Measurements from ENCODE around the gene RIN1. TPM values are rescaled to one million over a fixed set of nuclear protein-coding genes. Genes with fewer than 3 reads are reported as not detected.

The RIN1 gene
- total and polyA plus RNA-seq, 2 experiments from 2014 or later, result 2.5 to 8.2 TPM

DNA sequence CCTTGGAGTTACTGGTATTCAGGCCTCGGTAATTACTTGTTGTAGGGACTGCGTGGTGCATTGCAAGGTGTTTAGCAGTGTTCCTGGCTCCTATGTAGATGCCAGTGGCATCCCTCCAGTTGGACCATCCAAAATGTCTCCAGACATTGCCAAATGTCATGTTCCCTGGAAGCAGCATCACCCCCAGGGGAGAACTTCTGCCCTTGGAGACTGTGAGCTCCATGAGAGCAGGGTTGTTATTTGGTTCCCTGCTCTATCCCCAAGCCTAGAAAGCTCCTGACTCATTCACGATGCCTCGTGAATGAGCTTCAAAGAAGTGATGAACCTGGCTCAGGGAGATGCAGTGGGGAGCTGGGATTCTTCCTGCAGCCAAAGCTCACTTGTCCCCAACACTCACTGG lies 14.6 kb downstream of the RIN1 start:
- TF ChIP-seq, protein P1, sequence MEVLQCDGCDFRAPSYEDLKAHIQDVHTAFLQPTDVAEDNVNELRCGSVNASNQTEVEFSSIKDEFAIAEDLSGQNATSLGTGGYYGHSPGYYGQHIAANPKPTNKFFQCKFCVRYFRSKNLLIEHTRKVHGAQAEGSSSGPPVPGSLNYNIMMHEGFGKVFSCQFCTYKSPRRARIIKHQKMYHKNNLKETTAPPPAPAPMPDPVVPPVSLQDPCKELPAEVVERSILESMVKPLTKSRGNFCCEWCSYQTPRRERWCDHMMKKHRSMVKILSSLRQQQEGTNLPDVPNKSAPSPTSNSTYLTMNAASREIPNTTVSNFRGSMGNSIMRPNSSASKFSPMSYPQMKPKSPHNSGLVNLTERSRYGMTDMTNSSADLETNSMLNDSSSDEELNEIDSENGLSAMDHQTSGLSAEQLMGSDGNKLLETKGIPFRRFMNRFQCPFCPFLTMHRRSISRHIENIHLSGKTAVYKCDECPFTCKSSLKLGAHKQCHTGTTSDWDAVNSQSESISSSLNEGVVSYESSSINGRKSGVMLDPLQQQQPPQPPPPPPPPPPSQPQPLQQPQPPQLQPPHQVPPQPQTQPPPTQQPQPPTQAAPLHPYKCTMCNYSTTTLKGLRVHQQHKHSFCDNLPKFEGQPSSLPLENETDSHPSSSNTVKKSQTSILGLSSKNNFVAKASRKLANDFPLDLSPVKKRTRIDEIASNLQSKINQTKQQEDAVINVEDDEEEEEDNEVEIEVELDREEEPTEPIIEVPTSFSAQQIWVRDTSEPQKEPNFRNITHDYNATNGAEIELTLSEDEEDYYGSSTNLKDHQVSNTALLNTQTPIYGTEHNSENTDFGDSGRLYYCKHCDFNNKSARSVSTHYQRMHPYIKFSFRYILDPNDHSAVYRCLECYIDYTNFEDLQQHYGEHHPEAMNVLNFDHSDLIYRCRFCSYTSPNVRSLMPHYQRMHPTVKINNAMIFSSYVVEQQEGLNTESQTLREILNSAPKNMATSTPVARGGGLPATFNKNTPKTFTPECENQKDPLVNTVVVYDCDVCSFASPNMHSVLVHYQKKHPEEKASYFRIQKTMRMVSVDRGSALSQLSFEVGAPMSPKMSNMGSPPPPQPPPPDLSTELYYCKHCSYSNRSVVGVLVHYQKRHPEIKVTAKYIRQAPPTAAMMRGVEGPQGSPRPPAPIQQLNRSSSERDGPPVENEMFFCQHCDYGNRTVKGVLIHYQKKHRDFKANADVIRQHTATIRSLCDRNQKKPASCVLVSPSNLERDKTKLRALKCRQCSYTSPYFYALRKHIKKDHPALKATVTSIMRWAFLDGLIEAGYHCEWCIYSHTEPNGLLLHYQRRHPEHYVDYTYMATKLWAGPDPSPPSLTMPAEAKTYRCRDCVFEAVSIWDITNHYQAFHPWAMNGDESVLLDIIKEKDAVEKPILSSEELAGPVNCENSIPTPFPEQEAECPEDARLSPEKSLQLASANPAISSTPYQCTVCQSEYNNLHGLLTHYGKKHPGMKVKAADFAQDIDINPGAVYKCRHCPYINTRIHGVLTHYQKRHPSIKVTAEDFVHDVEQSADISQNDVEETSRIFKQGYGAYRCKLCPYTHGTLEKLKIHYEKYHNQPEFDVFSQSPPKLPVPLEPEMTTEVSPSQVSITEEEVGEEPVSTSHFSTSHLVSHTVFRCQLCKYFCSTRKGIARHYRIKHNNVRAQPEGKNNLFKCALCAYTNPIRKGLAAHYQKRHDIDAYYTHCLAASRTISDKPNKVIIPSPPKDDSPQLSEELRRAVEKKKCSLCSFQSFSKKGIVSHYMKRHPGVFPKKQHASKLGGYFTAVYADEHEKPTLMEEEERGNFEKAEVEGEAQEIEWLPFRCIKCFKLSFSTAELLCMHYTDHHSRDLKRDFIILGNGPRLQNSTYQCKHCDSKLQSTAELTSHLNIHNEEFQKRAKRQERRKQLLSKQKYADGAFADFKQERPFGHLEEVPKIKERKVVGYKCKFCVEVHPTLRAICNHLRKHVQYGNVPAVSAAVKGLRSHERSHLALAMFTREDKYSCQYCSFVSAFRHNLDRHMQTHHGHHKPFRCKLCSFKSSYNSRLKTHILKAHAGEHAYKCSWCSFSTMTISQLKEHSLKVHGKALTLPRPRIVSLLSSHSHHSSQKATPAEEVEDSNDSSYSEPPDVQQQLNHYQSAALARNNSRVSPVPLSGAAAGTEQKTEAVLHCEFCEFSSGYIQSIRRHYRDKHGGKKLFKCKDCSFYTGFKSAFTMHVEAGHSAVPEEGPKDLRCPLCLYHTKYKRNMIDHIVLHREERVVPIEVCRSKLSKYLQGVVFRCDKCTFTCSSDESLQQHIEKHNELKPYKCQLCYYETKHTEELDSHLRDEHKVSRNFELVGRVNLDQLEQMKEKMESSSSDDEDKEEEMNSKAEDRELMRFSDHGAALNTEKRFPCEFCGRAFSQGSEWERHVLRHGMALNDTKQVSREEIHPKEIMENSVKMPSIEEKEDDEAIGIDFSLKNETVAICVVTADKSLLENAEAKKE (CRISPR knock-in tag; IDR thresholded peaks at IDR 0.05), result no peak
- no peak for TF ChIP-seq REST (IDR thresholded peaks at IDR 0.05; ENCODE audit: unreplicated experiment)
- no peak for TF ChIP-seq NANOG (IDR thresholded peaks at IDR 0.05; ENCODE audit: borderline replicate concordance)
- TF ChIP-seq, protein P2, sequence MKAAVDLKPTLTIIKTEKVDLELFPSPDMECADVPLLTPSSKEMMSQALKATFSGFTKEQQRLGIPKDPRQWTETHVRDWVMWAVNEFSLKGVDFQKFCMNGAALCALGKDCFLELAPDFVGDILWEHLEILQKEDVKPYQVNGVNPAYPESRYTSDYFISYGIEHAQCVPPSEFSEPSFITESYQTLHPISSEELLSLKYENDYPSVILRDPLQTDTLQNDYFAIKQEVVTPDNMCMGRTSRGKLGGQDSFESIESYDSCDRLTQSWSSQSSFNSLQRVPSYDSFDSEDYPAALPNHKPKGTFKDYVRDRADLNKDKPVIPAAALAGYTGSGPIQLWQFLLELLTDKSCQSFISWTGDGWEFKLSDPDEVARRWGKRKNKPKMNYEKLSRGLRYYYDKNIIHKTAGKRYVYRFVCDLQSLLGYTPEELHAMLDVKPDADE (IDR thresholded peaks at IDR 0.05), result no peak
- no peak for TF ChIP-seq POLR2AphosphoS5 (IDR thresholded peaks at IDR 0.05; ENCODE audit: low read depth)
- no peak for TF ChIP-seq EZH2phosphoT487 (IDR thresholded peaks at IDR 0.05; ENCODE audit: unreplicated experiment)
- no peak for TF ChIP-seq JUNB (IDR thresholded peaks at IDR 0.05; ENCODE audit: unreplicated experiment)
- no peak for TF ChIP-seq ZNF114 (CRISPR knock-in tag; IDR thresholded peaks at IDR 0.05)
- TF ChIP-seq, protein P3, sequence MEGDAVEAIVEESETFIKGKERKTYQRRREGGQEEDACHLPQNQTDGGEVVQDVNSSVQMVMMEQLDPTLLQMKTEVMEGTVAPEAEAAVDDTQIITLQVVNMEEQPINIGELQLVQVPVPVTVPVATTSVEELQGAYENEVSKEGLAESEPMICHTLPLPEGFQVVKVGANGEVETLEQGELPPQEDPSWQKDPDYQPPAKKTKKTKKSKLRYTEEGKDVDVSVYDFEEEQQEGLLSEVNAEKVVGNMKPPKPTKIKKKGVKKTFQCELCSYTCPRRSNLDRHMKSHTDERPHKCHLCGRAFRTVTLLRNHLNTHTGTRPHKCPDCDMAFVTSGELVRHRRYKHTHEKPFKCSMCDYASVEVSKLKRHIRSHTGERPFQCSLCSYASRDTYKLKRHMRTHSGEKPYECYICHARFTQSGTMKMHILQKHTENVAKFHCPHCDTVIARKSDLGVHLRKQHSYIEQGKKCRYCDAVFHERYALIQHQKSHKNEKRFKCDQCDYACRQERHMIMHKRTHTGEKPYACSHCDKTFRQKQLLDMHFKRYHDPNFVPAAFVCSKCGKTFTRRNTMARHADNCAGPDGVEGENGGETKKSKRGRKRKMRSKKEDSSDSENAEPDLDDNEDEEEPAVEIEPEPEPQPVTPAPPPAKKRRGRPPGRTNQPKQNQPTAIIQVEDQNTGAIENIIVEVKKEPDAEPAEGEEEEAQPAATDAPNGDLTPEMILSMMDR (conservative IDR thresholded peaks at IDR 0.05; ENCODE audit: low read depth in 2 of 2), result no peak
- no peak for TF ChIP-seq ZNF331 (CRISPR knock-in tag; IDR thresholded peaks at IDR 0.05; ENCODE audit: low read depth)
- TF ChIP-seq EZH2 (IDR thresholded peaks at IDR 0.05; ENCODE audit: low read depth, unreplicated experiment), result no peak
- TF ChIP-seq STAT1 (IDR thresholded peaks at IDR 0.05; ENCODE audit: unreplicated experiment), result no peak
- no peak for TF ChIP-seq CREB1 (CRISPR knock-in tag; IDR thresholded peaks at IDR 0.05; ENCODE audit: low read depth)
- no peak overlapping the region for H3K4me3 Mint-ChIP-seq
- H3K27ac Mint-ChIP-seq, result no peak overlapping the region
- ATAC-seq (no peak), DNase-seq (ENCODE audit: low spot score) (no peak)
- H2AFZ ChIP-seq, result no peak overlapping the region
- no peak overlapping the region for H3K4me2 ChIP-seq
- peaks cover 20% of the 10 kb centered on the region for H3K36me3 Mint-ChIP-seq (ENCODE audit: low read depth)
- H3F3A ChIP-seq (replicated peaks; ENCODE audit: low read depth), result 0 out of 2 replicates have a peak, but pooled peaks cover 4% of the 10 kb centered on the region
- H3K36me3 ChIP-seq (ENCODE audit: insufficient read depth), result no peaks in the 10 kb centered on the region
- peaks cover 27% of the 10 kb centered on the region for H3K4me1 Mint-ChIP-seq
- H3K9me3 Mint-ChIP-seq, result peaks cover 21% of the 10 kb centered on the region
- H3K4me3 ChIP-seq, result no peak overlapping the region
- H3K9me2 ChIP-seq (ENCODE audit: insufficient read depth), result no peaks in the 10 kb centered on the region
- H3K79me2 ChIP-seq (replicated peaks; ENCODE audit: insufficient read depth), result no peaks in the 10 kb centered on the region
- H4K20me1 ChIP-seq (replicated peaks; ENCODE audit: insufficient read depth), result no peaks in the 10 kb centered on the region
- H3K27me3 ChIP-seq (ENCODE audit: insufficient read depth), result no peaks in the 10 kb centered on the region
- peaks cover 20% of the 10 kb centered on the region for H3K4me1 ChIP-seq (ENCODE audit: insufficient read depth)
- H3K27me3 Mint-ChIP-seq (ENCODE audit: insufficient read depth, low read depth, poor library complexity), result peaks cover 25% of the 10 kb centered on the region
- no peak overlapping the region for H3K27ac ChIP-seq (ENCODE audit: low read depth)
